Activated T-helper 1 cell treated with anti-CD3 and anti-CD28 coated beads, Interleukin-2, amount 50 U/mL, for 16 hours (primary cell): Measurements from ENCODE around the gene MRPL46.
"Not testable (repeated sequence)": the region's sequence is repeated elsewhere in the genome, so short reads cannot be mapped to it uniquely, and the experiment has no call there.

ENCODE experiments used
- DNase-seq, 2 donors: peaks; one replicate each; pipeline ENCODE4 v3.0.0-alpha.2; 2020; ENCODE audit warnings: low read depth in 1 of 2, low spot score in 1 of 2

The MRPL46 gene

DNA sequence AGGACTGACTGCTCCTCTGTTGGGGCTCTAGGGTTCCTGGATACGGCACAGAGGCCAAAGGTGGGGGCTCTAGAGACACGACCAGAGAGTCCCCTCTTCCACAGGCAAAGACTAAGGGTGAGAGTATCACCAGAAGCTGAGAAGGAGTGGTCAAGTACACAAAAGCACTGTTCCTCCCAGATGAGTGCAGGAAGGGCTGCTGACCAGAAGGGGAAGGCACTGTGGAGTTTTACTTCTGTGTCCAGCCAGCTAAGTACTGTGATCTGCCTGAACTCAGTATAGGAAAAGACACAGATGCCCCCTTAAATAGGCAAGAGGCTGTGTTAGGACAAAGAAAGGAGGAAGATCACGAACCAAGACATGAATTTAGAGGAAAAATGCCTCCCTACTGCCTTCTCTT, 12.0 kb upstream of the MRPL46 start:
- DNase-seq: no peak

- no peak for DNase-seq
These were observed 10.7 kb upstream of the MRPL46 start for GRCh38 chr15:88477904-88478303.

GRCh38 chr15:88477126-88477525, 9.9 kb upstream of the MRPL46 start:
- no peak for DNase-seq

DNA sequence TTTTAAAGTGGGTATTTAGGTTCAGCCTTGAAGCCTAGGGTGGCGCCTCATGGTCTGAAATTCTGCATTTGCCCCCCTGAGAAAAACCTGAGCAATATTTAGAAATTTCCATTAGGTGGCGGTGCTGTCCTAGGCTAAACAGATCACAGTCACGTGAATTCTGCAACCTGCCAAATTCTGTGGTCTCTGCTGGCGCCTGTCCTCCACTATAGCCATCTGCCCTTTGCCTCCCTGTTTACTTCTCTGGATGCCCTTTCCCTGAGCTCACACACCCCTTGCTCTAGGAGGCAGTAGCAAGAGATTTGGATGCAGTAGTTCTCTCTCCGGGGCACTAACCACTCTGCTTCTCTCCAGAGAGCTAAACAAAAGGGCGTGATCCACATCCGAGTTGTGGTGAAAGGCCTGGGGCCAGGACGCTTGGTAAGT, 9.5 kb upstream of the MRPL46 start:
- DNase-seq: no peak

DNA sequence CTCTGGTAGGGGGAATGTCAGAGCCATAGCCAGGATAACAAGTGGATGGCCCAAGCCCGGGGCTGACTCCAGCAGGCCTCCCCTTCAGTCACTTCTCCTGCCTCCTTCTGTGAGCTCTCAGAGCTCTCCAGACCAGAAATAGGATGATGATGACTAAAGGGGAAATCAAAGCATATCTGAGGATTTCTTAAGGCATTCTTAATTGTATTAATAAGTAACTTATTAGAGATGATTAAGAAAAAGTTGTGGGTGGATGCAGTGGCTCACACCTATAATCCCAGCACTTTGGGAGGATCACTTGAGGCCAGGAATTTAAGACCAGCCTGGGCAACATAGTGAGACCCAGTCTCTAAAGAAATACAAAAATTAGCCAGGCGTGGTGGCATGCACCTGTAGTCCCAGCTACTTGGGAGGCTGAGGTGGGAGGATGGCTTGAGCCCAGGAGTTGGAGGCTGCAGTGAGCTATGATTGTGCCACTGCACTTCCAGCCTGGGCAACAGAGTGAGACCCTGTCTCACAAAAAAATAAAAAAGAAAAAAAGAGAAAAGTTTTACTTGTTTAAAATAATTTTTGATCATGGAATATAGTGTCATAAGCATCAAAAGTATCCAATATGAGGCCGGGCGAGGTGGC, 6.6 kb upstream of the MRPL46 start:
- DNase-seq: not testable (repeated sequence)

DNA sequence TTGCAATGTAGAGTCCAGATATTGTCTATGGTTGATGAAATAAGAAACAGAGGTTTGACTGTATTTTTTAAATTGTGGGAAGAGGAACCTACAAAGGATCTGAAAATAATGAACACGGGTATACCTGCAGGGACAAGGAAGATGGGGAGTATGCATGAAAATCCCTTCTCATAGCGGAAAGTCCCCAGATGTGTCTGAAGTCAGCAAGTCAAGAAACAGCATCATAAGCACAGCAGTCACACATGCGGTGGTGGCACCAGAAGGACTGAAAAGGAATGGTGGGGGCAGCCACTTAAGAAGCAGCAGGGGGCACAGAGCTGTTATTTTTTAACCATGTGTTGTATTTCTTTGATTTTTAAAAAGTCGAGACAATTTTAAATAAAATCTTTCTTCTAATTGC, 5.0 kb upstream of the MRPL46 start:
- DNase-seq: no peak

GRCh38 chr15:88470625-88471372, 3.6 kb upstream of the MRPL46 start:
- no peak for DNase-seq

DNA sequence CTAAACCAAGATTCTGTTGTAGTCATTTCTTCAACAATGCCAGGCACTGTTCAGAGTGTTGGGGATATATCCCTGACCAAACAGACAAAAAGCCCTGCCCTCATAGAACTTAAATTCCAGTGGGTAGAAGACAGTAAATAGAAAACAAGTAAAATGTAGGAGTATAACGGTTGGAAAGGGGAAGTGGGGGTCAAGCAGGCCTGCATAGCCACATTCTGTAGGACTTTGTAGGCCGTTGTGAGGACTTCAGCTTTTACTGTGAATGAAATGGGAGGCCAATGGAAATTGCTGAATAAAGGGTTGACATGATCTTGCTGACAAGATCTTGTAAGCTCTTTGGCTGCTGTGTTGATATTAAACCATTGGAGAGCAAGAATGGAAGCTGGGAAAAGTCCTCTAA, 2.1 kb upstream of the MRPL46 start:
- no peak for DNase-seq

DNA sequence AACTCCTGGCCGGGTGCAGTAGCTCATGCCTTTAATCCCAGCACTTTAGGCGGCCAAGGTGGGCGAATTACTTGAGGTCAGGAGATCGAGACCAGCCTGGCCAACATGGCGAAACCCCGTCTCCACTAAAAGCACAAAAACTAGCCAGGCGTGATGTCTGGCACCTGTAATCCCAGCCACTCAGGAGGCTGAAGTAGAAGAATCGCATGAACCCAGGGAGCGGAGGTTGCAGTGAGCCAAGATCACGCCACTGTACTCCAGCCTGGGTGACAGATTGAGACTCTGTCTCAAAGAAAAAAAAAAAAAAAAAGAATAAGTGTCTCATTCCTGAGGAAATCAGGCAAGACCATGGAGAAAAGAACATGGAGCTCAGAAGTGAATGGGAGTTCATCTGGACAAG, 1.5 kb upstream of the MRPL46 start:
- DNase-seq: not testable (repeated sequence)

DNA sequence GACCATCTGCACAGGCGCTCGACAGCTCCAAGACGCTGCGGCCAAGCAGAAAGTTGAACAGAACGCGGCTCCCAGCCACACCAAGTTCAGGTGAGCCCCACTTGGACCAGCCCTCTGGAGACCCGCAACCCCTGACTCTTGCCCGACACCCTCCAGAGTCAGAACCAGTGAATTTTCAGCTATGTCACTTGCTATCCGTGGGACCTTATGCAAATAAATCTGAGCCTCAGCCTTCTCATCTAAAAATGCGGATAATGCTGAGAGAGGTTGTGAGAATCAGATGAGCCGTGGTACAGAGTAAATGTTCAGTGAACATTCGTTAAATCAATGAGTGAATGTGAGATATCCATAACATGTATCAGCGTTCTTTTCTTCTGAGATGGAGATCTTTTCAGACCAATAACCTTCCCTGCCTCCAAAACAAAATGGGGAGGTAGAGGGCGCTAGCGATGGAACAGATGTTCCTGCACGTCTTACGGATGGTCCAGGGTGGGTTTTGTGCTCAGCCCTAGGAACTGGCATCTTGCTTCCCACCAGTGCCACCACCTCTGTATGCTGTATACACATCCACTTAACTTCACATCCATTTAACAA, 844 bp upstream of the MRPL46 start:
- no peak for DNase-seq

GRCh38 chr15:88465633-88466224, 1.5 kb downstream of the MRPL46 start:
- DNase-seq: no peak

GRCh38 chr15:88463870-88464532, 3.2 kb downstream of the MRPL46 start:
- no peak for DNase-seq

GRCh38 chr15:88456733-88457132, 10.5 kb downstream of the MRPL46 start:
- DNase-seq: no peak

GRCh38 chr15:88454867-88455810, 12.0 kb downstream of the MRPL46 start:
- no peak for DNase-seq

DNA sequence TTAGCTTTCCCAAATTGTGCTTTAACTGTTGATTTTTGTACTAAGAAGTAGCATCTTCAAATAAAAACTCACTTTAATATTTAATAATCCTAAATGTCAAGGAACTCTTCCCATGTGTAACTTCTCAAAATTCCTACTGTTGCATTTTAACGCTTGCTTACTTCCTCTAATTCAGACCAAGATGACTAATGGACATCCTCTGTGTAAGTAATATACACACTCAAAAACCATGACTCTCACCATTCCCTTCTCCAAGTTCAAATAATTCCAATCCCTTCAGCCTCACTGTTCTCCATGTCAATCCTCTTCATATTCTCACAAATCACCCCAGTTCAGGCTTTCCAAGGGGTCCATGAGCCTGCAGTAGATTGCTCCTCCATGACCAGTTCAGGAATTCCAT, 13.0 kb downstream of the MRPL46 start:
- no peak for DNase-seq

DNA sequence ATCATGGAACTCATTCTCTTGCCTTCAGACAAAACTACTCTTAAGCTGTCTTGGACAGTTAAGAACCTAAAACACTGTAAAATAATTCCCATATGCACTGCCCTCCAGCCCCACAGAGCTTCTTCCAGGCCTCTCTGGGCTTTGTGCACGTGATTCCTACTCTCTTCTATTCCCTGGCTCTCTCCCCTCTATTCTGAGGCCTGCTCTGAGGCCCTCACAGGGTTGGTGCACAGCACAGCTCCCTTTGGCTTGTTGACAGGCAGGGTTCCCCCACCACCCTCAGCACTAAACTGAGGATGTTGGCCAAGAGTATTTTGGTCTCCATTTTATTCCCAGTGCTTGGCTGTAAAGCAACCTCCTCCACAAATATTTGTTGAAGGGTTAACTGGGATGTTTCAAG, 13.5 kb downstream of the MRPL46 start:
- DNase-seq: no peak

GRCh38 chr15:88450125-88450798, 16.9 kb downstream of the MRPL46 start:
- peak; percentile 15 to 31 for DNase-seq

- no peak for DNase-seq
These were observed 17.6 kb downstream of the MRPL46 start for GRCh38 chr15:88449581-88449980.

- DNase-seq: no peak
These were observed 18.2 kb downstream of the MRPL46 start for GRCh38 chr15:88448991-88449461.

- DNase-seq: no peak
These were observed 19.4 kb downstream of the MRPL46 start for GRCh38 chr15:88447741-88448140.
